ENCODE data around the gene SSR1.

- TF ChIP-seq ETV5 (CRISPR knock-in tag; IDR thresholded peaks at IDR 0.05; ENCODE audit: borderline replicate concordance): no peak
- no peak for TF ChIP-seq YY1 (IDR thresholded peaks at IDR 0.05; ENCODE audit: insufficient read depth, insufficient replicate concordance, low read depth, low read length)
- TF ChIP-seq PCBP1 (IDR thresholded peaks at IDR 0.05; ENCODE audit: borderline replicate concordance, low read depth, low read length): no peak
- no peak for TF ChIP-seq POLR2AphosphoS5 (IDR thresholded peaks at IDR 0.05; ENCODE audit: low read depth, low read length)
- TF ChIP-seq SMAD1 (CRISPR knock-in tag; IDR thresholded peaks at IDR 0.05; ENCODE audit: borderline replicate concordance, low read depth): no peak
- no peak for TF ChIP-seq NR2F1 (CRISPR knock-in tag; IDR thresholded peaks at IDR 0.05)
- TF ChIP-seq ZNF747 (CRISPR knock-in tag; IDR thresholded peaks at IDR 0.05; ENCODE audit: borderline replicate concordance): no peak
- TF ChIP-seq ZNF766 (CRISPR knock-in tag; IDR thresholded peaks at IDR 0.05; ENCODE audit: borderline replicate concordance): no peak
Measured at GRCh38 chr6:7295916-7296315, 17.1 kb downstream of the SSR1 start.
